Measurements from ENCODE around the gene CCDC178.

GRCh38 chr18:33051407-33051806 is 389.1 kb downstream of the CCDC178 start:
- TF ChIP-seq YY1 (IDR thresholded peaks at IDR 0.05; ENCODE audit: insufficient read depth, insufficient read length) (no peak), ZNF274 (IDR thresholded peaks at IDR 0.05; ENCODE audit: low read depth, low read length) (no peak), SUZ12 (IDR thresholded peaks at IDR 0.05; ENCODE audit: extremely low read depth, insufficient read depth, insufficient read length) (no peak)
